Measurements from ENCODE around the gene NLN.

DNA sequence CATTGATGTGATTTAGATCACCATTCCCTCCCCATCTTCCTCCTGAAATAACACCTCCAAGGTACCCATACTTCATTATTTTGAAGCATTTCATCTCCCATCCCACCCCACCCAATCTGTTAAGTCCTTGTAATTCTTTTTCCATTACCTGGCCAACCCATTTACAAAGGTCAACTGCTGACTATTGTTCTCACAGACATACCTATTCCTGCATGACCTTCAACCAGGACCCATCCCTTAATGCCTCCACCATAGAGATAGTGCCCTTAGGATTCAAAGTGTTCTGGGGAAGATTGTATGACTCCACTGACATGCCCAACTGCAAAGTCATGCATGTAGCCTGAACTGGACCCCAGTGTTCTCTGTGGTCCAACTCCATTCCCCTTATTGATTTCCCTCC is 91.2 kb downstream of the NLN start:
- TF ChIP-seq ZNF232 (CRISPR knock-in tag; IDR thresholded peaks at IDR 0.05; ENCODE audit: borderline replicate concordance) (no peak), RAD21 (CRISPR knock-in tag; IDR thresholded peaks at IDR 0.05) (no peak)

Measured in HepG2 (cell line).